ENCODE measurements around the gene JAKMIP1.

DNA sequence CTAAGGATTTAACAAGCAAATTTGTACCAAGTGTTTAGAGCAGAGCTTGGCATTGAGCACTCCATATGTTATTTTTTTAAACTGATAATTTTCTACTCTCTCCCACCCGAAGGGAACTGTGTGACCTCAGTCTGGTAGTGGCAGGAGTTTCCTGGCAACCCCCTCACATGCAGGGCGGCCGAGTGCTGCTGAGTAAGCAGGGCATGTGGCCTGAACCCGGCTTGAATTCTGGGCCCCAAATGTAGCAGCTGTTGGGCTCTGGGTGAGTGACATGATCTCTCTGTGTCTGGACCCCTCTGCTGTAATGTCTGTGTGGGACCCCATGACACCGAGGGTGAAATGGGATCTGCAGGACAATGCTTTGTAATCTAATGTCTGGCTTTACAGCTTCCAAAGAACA lies 168.5 kb downstream of the JAKMIP1 start:
- TF ChIP-seq, protein P1, sequence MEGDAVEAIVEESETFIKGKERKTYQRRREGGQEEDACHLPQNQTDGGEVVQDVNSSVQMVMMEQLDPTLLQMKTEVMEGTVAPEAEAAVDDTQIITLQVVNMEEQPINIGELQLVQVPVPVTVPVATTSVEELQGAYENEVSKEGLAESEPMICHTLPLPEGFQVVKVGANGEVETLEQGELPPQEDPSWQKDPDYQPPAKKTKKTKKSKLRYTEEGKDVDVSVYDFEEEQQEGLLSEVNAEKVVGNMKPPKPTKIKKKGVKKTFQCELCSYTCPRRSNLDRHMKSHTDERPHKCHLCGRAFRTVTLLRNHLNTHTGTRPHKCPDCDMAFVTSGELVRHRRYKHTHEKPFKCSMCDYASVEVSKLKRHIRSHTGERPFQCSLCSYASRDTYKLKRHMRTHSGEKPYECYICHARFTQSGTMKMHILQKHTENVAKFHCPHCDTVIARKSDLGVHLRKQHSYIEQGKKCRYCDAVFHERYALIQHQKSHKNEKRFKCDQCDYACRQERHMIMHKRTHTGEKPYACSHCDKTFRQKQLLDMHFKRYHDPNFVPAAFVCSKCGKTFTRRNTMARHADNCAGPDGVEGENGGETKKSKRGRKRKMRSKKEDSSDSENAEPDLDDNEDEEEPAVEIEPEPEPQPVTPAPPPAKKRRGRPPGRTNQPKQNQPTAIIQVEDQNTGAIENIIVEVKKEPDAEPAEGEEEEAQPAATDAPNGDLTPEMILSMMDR (IDR thresholded peaks at IDR 0.05), result no peak
- TF ChIP-seq POLR2A (IDR thresholded peaks at IDR 0.05), result no peak

Data from lower leg skin (tissue), 3 donors.